Large intestine (tissue), 3 donors: Measurements from ENCODE around the gene SDE2. TPM values are rescaled to one million over a fixed set of nuclear protein-coding genes. Genes with fewer than 3 reads are reported as not detected.
A peak's percentile ranks its signal among the peaks of the same experiment; 100 is the strongest.

Experiments
- DNase-seq, 2 donors: peaks; one replicate each; pipeline versions ENCODE4 v3.0.0 to v3.0.0-alpha.2; 2013
- H3K27ac ChIP-seq: one replicate; pipeline ENCODE4 v1.5.1; 2013; ENCODE audit warnings: low read length
- H3K27me3 ChIP-seq: 2 replicates; pipeline ENCODE4 v1.6.1; 2013; ENCODE audit warnings: low read length; ENCODE audit not compliant: control insufficient read depth, insufficient read depth
- H3K36me3 ChIP-seq: 2 replicates; pipeline ENCODE4 v1.6.1; 2013; ENCODE audit warnings: low read length; ENCODE audit not compliant: control insufficient read depth, insufficient read depth
- H3K4me1 ChIP-seq: one replicate; pipeline ENCODE4 v1.6.1; 2013; ENCODE audit warnings: low read length; ENCODE audit not compliant: control insufficient read depth, insufficient read depth
- H3K4me3 ChIP-seq: one replicate; pipeline ENCODE4 v1.5.1; 2013; ENCODE audit warnings: low read length
- H3K9me3 ChIP-seq: one replicate; pipeline ENCODE4 v1.6.1; 2013; ENCODE audit warnings: mild to moderate bottlenecking, low read depth, low read length, moderate library complexity; ENCODE audit not compliant: control insufficient read depth
- WGBS: methylation state at CpG from one replicate; pipeline ENCODE4 v1.1.5; 2013; ENCODE audit warnings: low lambda C conversion rate; ENCODE audit not compliant: insufficient coverage; 5-methylcytosine and 5-hydroxymethylcytosine counted together
- polyA plus RNA-seq: library from polyadenylated mRNA; unstranded; fragments of 120-200 nt; gene quantifications from one replicate; pipeline ENCODE4 v1.2.1, GENCODE V29; 2013

SDE2 gene
- polyA plus RNA-seq, 1 donor = 16.7 TPM

DNA sequence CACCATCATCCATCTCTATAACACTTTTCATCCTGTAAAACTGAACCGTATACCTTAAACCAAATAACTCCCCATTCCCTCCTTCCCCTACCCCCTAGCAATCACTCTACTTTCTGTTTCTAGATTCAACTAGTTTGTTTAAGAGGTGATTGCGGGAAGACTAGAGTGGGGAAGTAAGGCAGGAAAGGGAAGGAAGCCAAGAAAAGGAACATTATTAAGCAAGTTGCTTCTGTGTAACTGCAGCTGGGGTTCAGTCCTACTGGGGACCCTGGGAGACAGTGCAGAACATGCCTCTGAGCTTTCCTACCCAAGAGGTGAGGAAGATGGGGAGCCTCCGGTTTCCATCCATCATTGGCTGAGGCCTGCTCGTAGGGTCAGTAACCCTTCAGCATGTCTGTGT lies 34.4 kb upstream of the SDE2 start:
- H3K9me3 ChIP-seq = no peaks in the 10 kb centered on the region
- H3K36me3 ChIP-seq = no peaks in the 10 kb centered on the region
- WGBS = no CpG with 5 or more reads among the region's 4 CpGs
- DNase-seq = no peak
- H3K4me3 ChIP-seq = no peak overlapping the region
- no peak overlapping the region for H3K27ac ChIP-seq
- peaks cover 23% of the 10 kb centered on the region for H3K4me1 ChIP-seq
- H3K27me3 ChIP-seq = no peaks in the 10 kb centered on the region

DNA sequence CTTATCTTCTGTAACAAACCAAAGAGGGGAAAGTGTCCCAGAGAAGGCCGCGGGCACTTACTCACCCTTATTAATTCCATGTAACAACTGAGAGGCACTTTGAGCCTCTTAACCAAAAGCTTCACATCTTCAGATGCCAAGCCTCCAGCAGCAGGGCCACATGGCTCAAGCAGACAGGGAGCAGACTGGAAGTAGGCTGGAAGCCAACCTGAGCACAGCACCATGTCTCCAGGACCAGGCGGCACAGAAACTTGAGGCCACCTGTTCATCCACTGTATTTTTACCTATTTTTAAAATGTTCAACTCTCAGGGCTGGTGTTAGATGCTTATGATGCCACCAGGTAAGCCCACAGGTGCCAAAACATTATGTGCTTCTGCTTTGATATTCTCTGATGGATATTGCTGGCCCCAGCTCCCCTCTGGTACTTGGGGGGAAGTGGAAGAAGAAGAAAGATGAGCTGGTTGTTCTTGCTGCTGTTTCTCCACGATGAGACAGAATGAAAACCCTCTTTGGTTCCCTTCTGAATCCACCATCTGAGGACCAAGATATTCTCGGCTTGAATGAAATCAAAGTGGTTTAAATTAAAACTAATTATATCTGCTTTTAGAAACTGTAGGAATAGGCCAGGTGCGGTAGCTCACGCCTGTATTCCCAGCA lies 30.6 kb upstream of the SDE2 start:
- Histone ChIP-seq H3K27ac (peak overlapping the region; percentile 98), H3K4me3 (no peak overlapping the region), H3K4me1 (peaks cover 25% of the 10 kb centered on the region), H3K27me3 (no peaks in the 10 kb centered on the region), H3K9me3 (no peaks in the 10 kb centered on the region), H3K36me3 (no peaks in the 10 kb centered on the region)
- no peak for DNase-seq
- no CpG with 5 or more reads among the region's 7 CpGs for WGBS

DNA sequence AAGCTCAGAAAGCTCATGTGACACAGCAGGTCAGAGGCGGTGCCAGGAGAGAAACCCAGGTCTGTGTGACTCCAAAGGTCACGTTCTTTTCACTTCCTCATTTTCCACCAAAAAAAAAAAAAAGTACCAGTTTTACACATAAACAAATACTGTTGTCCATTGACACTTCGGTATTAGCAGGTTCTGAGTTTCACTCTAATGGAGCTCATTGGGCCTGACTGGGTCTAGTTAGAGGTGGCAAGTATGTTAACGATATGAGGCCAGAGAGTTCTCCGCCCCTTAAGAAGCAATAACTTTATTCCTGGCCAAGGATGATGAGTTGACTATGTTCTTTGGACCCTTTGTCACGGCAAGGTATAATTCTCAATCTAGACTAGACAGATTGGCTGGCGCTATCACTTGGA lies 30.0 kb upstream of the SDE2 start:
- H3K4me3 ChIP-seq = no peak overlapping the region
- peak overlapping the region; percentile 98 for H3K27ac ChIP-seq
- peaks cover 19% of the 10 kb centered on the region for H3K4me1 ChIP-seq
- H3K36me3 ChIP-seq = no peaks in the 10 kb centered on the region
- WGBS = 28% methylated on average over 2 of the region's 7 CpGs
- no peaks in the 10 kb centered on the region for H3K27me3 ChIP-seq
- DNase-seq = peak; percentile 88 to 96
- no peaks in the 10 kb centered on the region for H3K9me3 ChIP-seq

DNA sequence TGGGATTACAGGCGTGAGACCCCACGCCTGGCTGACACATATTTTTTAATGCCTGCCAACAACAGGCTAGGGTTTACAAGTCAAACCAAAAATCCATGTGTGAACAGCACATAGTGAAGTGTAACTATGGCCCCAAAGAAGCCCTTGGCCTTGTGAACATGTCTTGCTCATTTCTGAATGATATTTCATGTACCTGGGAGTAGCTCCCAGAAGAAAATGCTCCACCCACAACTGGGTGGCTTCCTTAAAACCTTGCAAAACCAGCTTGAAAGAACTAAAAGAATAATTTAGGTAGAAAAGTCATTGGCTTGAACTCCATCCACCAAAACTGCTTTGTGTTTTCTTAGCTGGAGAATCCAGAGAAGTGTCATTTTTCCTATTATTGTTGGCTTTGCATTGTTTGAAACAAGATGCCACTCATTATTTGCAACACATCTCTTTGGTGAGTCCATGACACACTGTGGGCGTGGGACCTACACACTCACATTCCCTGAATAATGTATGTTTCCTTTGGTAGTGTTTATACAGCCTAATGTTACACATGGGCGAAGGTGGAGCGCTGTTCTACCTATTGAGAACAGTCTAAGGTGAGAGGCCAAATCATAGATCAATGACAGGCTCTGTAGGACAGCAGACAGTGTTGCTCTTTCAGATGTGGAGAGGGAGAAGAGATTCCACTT lies 28.5 kb upstream of the SDE2 start:
- Histone ChIP-seq H3K4me1 (peaks cover 19% of the 10 kb centered on the region), H3K9me3 (no peaks in the 10 kb centered on the region), H3K27ac (peak overlapping the region; percentile 98), H3K36me3 (no peaks in the 10 kb centered on the region), H3K27me3 (no peaks in the 10 kb centered on the region), H3K4me3 (no peak overlapping the region)
- DNase-seq = no peak
- WGBS = no CpG with 5 or more reads among the region's 5 CpGs

DNA sequence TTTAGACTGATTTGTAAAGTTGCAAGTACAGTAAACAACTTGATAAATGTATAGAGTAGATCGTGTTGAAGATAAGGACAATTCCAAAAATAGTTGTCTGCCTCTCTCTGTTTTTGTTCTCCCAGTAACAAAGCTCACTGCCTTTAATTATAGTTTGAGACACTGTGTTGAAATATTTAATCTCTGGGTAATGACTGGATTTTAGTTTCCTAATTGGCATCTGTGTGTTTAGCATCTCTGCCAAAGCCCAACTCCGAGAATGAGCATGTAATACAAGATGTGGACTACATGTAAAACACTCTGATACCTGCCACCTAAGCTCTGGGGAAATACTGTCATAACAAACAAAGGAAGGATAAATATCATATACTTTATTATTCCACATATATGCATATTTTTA lies 27.7 kb upstream of the SDE2 start:
- Histone ChIP-seq H3K27ac (no peak overlapping the region), H3K27me3 (no peaks in the 10 kb centered on the region)
- 80% methylated on average over 1 of the region's 2 CpGs for WGBS

DNA sequence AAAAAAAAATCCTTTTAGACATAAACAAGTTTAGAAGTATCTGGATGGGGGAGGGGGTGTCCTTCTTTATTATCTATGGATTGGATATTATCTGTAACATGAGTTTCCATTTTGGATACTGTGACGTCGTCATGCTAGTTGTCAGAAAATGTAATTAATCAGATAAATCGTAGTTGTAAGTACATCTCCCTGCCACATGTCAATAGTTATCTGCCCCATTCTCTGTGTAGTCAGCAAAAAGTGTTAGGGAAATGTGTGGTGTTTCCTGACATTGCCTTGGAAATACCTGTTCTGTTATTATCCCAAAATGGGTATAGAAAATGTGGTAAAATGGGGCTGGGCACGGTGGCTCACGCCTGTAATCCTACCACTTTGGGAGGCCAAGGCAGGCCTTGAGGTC lies 24.6 kb upstream of the SDE2 start:
- H3K36me3 ChIP-seq = no peaks in the 10 kb centered on the region
- no peaks in the 10 kb centered on the region for H3K27me3 ChIP-seq
- no peak for DNase-seq
- peaks cover 15% of the 10 kb centered on the region for H3K4me1 ChIP-seq
- WGBS = no CpG with 5 or more reads among the region's 5 CpGs
- no peak overlapping the region for H3K4me3 ChIP-seq
- no peaks in the 10 kb centered on the region for H3K9me3 ChIP-seq
- no peak overlapping the region for H3K27ac ChIP-seq

More for the DNA sequence above, 27.7 kb upstream of the SDE2 start:
- DNase-seq = no peak
- Histone ChIP-seq H3K36me3 (no peaks in the 10 kb centered on the region), H3K4me1 (peaks cover 24% of the 10 kb centered on the region), H3K9me3 (no peaks in the 10 kb centered on the region), H3K4me3 (no peak overlapping the region)

DNA sequence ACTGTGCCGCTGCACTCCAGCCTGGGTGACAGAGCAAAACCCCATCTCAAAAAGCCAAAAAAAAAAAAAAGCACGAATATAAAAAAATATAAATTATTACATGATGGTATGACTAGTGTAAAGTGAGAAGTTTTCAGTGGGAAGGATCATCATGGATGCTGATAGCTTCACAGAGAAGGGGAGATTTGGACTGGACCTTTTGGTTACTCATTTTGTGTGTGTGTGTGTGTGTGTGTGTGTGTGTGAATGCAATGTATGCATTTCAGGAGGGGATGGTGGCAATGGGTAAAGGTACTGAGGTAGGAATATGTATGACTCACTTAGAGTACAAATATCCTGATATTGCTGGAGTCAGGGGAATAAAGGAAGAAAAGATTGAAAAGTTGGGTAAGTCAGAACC lies 22.7 kb upstream of the SDE2 start:
- WGBS = no CpG with 5 or more reads among the region's 2 CpGs

DNA sequence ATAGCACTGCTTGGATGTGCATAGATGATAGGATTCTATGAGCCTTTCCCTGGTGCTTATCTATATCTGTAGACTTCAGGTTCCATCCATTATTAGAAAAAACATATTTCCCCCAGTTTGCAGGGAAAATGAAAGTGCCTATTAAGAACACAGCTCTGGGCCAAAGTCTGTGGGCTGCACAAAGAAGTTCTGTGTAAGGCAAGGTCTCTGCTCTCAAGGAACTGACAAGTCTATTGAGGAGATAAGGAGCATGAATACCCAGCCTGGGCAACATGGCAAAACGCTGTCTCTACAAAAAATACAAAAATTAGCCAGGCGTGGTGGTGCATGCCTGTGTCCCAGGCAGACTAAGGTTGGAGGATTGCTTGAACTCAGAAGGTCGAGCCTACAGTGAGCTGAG lies 22.3 kb upstream of the SDE2 start:
- Histone ChIP-seq H3K4me1 (peaks cover 9% of the 10 kb centered on the region), H3K4me3 (no peak overlapping the region), H3K27me3 (no peaks in the 10 kb centered on the region), H3K9me3 (no peaks in the 10 kb centered on the region), H3K36me3 (no peaks in the 10 kb centered on the region), H3K27ac (peak overlapping the region; percentile 61)
- peak; percentile 62 to 86 for DNase-seq
- WGBS = no CpG with 5 or more reads among the region's 3 CpGs

More for the DNA sequence above, 22.7 kb upstream of the SDE2 start:
- Histone ChIP-seq H3K4me3 (no peak overlapping the region), H3K9me3 (no peaks in the 10 kb centered on the region), H3K27ac (peak overlapping the region; percentile 61), H3K36me3 (no peaks in the 10 kb centered on the region), H3K27me3 (no peaks in the 10 kb centered on the region), H3K4me1 (peaks cover 9% of the 10 kb centered on the region)
- peak in 1 of 2 donors; percentile 36 for DNase-seq

DNA sequence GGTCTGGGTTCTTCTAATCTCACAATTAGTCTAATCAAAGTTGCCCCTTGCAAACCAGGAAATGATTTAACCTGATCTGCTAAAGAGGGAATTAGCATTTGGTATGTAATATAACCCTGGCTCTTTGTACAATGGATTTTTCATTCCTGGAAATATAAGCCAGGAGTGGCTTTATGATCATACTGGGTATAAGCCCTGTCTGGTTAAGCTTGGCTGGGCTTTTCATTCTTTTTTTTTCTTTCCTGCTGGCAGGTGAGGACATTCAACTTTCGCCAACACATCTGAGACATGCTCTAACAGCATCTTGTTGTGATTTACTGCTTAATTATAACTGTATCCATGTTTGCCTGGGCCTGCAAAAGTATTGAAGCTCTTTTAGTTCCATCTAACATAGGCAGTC lies 20.4 kb upstream of the SDE2 start:
- no CpG with 5 or more reads among the region's 1 CpG for WGBS
- no peaks in the 10 kb centered on the region for H3K27me3 ChIP-seq
- no peak overlapping the region for H3K27ac ChIP-seq

DNA sequence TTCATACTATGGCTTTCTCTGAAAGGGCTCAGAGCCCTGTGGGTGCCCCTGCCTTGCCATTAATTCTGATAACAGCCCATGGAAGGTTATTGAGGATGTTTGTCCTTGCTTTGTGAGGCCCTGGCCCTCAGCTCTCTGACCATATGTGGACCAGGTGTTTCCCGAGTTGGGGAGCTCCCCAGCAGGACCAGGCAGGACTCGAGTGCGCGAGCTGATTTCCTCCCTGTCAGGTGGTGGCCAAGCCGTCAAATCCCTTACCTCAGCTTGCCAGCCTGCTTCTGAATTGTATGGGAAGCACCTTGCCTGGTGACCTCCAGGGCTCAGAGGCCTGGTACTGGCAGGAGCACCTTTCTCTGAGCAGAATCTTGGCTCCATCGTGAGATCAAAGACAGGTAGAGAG lies 17.9 kb upstream of the SDE2 start:
- no peak for DNase-seq
- H3K4me1 ChIP-seq = peaks cover 6% of the 10 kb centered on the region
- no CpG with 5 or more reads among the region's 6 CpGs for WGBS
- no peaks in the 10 kb centered on the region for H3K9me3 ChIP-seq
- H3K36me3 ChIP-seq = no peaks in the 10 kb centered on the region
- H3K27me3 ChIP-seq = no peaks in the 10 kb centered on the region
- H3K27ac ChIP-seq = no peak overlapping the region
- no peak overlapping the region for H3K4me3 ChIP-seq

More for the DNA sequence above, 20.4 kb upstream of the SDE2 start:
- DNase-seq = peak in 1 of 2 donors; percentile 16
- Histone ChIP-seq H3K9me3 (no peaks in the 10 kb centered on the region), H3K4me3 (no peak overlapping the region), H3K4me1 (peaks cover 9% of the 10 kb centered on the region), H3K36me3 (no peaks in the 10 kb centered on the region)

DNA sequence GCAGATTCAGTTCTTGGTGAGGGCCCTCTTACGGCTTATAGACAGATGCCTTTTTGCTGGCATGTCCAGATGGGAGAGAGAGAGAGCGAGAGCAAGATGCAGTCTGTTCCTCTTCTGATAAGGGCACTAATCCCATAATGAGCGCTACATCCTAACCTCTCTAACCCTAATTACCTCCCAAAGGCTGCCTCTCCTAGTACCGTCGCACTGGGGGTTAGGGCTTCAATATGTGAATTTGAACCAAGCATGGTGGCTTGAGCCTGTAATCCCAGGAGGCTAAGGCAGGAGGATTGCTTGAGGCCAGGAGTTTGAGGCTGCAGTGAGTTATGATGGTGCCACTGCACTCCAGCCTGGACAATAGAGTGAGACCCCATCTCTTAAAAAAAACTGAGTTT lies 10.5 kb upstream of the SDE2 start:
- H3K27me3 ChIP-seq = no peaks in the 10 kb centered on the region
- WGBS = no CpG with 5 or more reads among the region's 5 CpGs
- H3K36me3 ChIP-seq = no peaks in the 10 kb centered on the region
- H3K27ac ChIP-seq = no peak overlapping the region
- no peak overlapping the region for H3K4me3 ChIP-seq
- no peaks in the 10 kb centered on the region for H3K9me3 ChIP-seq
- DNase-seq = no peak
- no peaks in the 10 kb centered on the region for H3K4me1 ChIP-seq
